Stimulated activated CD8-positive, alpha-beta memory T cell treated with anti-CD3 and anti-CD28 coated beads, Interleukin-15, amount 100 ng/mL, for 24 hours (primary cell): Measurements from ENCODE around the gene MROH7.

Source experiments
- DNase-seq: peaks from one replicate; pipeline ENCODE4 v3.0.0-alpha.2; 2020; ENCODE audit warnings: low read depth

The MROH7 gene

DNA sequence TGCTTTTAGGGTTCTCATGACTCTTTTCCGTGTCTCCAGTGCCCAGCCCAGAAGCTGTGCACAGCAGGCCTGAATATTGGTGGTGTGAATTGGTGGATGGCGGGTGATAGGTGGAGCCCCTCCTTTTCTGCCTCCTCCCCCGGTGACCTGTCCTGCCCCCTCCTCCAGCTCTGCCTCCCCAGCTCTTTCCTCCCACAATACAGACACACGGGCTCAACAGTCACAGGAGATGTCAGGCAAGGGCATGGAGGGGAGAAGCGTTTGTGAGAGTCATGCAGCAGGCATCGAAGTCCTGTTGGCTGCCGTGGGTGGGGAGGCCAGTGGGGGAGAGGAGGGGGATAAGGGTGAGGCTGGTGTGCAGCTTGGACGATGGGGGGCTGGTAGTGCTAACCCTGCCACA lies 56.8 kb downstream of the MROH7 start:
- no peak for DNase-seq

DNA sequence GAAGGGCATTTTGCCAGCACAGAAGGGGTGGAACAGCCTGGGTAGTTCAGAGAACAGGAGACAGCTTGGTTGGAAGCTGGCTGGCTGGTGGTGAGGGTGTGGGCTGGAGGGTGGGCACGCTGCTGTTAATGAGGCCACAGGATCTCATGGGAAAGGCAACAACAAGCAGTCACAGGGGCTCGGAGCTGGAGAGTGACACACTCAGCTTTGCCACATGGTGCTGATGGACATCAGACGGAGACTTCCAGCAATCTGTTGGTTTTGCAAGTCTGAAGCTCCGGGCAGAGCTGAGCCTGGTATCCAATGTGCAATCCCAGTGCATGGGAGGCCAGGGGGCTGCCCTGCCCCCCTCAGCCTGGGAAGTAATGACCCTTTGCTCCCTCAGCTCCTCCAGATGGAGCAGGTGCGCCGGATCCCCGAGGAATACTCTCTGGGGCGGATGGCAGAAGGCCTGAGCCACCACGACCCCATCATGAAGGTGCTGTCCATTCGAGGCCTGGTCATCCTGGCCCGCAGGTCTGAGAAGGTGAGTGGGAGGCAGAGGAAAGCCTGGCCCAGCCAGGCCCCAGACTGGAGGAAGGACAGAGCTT lies 58.4 kb downstream of the MROH7 start:
- no peak for DNase-seq

DNA sequence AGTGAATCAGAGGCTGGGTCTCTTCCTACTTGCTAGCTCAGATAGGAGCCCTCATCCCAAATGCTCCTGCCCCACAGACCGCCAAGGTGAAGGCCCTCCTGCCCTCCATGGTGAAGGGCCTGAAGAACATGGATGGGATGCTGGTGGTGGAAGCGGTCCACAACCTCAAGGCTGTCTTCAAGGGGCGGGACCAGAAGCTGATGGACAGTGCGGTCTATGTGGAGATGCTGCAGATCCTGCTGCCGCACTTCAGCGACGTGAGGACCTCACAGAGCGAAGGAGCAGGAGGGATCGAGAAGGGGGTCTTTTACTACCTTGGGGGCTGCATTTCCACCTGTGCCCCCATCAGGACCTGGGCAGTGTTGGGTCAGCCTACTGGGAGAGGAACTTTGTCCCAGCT lies 59.5 kb downstream of the MROH7 start:
- DNase-seq: no peak

GRCh38 chr1:54701996-54702395 lies 60.4 kb downstream of the MROH7 start:
- DNase-seq: no peak

GRCh38 chr1:54703471-54703870 lies 61.9 kb downstream of the MROH7 start:
- no peak for DNase-seq

DNA sequence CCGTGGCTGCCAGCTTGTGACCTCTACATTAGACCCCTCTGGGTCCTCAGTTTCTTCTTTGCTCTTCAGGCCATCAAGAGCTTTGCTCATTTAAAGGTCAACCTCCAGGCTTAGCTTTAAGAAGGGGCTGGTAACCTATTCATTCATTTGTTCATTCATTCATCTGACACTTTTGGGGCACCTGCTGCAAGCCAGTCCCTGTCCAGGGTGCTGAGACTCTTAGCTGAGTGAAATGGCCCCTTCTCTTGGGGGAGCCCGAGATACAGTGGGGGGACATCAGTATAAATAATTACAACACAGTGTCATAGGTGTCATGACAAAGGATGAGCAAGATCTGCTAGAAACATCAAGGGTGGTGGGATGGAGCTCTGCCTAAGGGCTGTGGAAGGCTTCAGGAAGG lies 63.6 kb downstream of the MROH7 start:
- DNase-seq: no peak

- no peak for DNase-seq
Observed at GRCh38 chr1:54706419-54706818, 64.8 kb downstream of the MROH7 start.

GRCh38 chr1:54708385-54708784 lies 66.8 kb downstream of the MROH7 start:
- no peak for DNase-seq

GRCh38 chr1:54709547-54710292 lies 68.1 kb downstream of the MROH7 start:
- DNase-seq: no peak

DNA sequence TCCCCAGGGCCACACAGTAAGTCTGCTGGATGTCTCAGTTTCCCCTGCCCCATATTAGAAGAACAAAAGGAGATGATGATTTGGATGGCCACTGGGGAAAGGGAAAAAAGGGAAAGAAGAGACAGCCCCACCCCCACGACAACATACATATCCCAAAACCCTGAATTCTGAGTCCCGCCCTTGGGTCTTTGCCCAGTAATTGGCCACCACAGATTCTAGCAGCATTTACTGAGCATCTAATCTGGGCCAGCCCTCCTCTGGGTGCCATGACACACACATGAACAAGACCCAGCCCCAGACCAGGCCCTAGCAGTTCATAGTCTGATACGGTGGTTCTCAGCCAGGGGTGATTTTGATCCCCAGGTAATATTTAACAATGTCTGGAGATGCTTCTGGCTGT lies 68.8 kb downstream of the MROH7 start:
- DNase-seq: no peak

GRCh38 chr1:54710841-54711240 lies 69.3 kb downstream of the MROH7 start:
- DNase-seq: no peak

GRCh38 chr1:54711536-54711935 lies 70.0 kb downstream of the MROH7 start:
- no peak for DNase-seq

GRCh38 chr1:54714881-54715492 lies 73.4 kb downstream of the MROH7 start:
- no peak for DNase-seq

GRCh38 chr1:54715493-54716298 lies 74.1 kb downstream of the MROH7 start, which contains the start of gene TTC4:
TTC4 (plus strand) TSS chr1:54715861; CDS start chr1:54715909, 48 bp downstream.
- DNase-seq: peak; percentile 71

DNA sequence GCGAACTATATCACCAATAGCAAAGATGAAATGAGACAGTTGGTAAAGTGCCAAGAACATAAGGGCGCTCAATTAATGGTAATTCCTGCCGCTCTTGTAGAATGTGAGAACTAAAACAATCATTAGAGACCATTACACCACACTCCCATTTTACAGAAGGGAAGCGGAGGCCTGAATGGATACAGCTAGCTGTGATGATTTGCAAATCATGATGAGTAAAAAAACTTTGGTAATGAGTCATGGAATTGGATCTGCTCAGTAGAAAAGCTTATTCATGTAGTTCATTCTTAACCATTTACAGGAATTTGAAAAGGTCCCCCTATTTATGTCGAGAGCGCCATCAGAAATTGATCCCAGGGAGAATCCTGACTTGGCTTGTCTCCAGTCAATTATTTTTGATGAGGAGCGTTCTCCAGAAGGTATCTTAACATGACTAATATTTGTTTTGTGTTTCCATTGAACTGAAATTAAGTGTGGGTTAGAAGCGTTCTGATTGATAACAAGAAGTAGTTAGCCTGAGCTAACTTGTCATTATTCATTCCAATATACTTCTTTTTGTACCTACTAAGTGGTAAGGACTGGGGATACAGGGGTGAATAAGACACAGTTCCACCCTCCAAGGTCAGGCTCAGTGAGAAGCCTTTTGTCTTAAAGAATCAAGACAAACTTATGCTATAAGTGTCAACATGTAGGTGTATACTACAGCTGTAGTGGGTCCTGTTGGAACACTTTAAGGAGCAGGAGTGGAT lies 74.9 kb downstream of the MROH7 start:
- no peak for DNase-seq

DNA sequence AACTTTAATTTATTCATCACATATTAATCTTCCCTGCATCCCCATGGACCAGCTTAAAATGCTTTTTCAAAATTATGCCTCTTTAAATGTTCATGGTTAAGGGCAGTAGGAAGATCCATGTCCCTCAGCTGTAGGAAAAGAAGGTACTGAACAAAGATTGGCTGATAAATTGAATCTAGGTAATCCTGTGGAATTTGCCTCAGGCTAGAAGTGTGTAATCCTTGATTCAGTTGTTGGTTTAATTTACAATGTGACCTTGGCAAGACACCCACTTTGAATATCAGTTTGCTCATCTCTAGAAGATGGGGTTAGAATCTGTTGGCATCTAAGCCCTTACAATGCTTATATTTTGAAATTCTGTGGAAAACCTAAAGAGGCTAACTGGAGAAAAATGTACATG lies 80.1 kb downstream of the MROH7 start:
- no peak for DNase-seq

DNA sequence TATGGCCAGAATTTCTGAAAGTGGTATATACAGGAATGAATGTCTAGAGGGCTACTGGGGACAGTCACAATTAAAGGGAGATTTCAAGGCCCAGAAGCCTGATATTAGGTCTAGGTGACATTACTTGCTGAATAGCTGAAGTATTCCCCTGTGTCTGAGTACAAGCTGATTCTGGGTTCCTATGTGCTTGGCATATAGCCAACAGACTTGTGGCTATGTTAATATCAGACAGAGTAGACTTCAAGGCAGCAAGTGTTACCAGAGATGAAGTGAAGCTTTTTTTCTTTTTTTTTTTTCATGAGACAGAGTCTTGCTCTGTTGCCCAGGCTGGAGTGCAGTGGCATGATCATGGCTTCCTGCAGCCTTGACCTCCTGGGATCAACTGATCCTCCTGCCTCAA lies 82.4 kb downstream of the MROH7 start:
- DNase-seq: no peak

- no peak for DNase-seq
Observed at GRCh38 chr1:54724771-54725170, 83.2 kb downstream of the MROH7 start.

DNA sequence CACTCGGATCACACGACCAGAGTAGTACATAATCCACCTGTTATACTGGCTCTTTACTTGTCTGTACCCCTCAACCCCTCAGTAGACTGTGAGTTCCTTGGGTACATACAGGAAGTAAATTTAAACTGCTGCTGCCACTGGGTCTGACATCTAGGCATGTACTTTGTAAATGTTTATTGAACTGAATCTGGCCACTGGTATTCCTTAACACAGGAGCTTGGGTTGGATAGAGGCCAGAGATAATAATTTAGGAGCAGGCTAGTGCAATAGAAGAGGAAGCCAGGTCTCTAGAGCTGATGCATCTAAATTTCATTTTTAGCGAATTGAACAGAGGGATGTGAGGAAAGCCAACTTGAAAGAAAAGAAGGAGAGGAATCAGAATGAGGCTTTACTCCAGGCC lies 86.4 kb downstream of the MROH7 start:
- no peak for DNase-seq

- DNase-seq: no peak
Observed at GRCh38 chr1:54736685-54737084, 95.1 kb downstream of the MROH7 start.

GRCh38 chr1:54738244-54738643 lies 96.7 kb downstream of the MROH7 start:
- no peak for DNase-seq

- no peak for DNase-seq
Observed at GRCh38 chr1:54741531-54741930, 99.9 kb downstream of the MROH7 start.
